Stimulated activated CD4-positive, alpha-beta T cell treated with anti-CD3 and anti-CD28 coated beads, Interleukin-1b, Interleukin-23, amount 100 ng/mL, for 1 hour (primary cell): ENCODE data around the gene RAPGEF4.
A peak's percentile ranks its signal among the peaks of the same experiment; 100 is the strongest.

Experiments used
- DNase-seq, 2 donors: peaks; one replicate each; pipeline ENCODE4 v3.0.0-alpha.2; 2020; ENCODE audit warnings: low read depth in 2 of 2

Gene RAPGEF4

DNA sequence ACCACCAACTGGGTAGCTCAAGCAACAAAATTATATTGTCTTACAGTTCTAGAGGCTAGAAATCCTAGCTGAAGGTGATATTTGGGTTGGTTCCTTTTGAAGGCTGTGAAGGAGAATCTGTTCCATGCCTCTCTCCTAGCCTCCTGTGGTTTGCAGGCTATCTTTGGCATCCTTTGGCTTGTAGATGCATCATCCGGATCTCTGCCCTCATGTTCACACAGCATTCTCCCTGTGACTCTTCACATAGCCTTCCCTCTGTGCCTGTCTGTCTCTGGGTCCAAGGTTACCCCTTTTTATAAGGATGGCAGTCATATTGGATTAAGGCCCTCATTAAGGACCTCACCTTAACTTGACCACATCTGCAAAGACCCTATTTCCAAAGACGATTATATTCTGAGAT, 261.4 kb downstream of the RAPGEF4 start:
- no peak for DNase-seq

DNA sequence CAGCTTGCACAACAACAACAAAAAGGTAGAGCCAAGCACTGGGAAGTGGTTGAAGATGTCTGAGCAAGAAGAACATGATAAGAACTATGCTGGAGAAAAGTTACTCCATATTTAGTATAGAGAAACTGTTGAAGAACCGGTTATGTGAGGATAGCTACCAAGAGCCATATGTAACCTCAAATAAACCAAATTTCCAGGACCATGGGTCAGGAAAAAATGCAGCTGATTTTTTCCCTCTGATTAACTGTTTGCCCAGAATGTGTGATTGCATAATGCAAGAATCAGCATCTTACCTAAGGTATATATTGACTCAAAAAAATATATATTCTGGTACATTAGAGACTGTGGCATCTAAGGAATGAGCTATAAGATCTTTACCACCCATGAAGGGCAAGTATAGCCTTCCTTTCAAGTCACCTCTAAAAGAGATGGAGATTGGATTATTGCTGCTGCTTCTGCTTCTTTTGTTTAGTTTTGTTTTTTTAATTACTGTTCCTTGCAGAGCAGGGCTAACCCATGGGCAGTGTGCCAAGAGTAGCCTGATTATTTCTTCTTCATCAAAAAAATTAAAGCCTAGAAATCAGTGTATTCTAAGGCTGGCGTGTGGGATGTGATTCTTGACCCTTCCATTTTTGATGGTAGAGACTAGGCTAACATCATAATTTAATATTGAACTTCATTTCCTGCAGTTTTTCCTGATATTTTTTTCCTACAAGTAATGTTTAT, 263.1 kb downstream of the RAPGEF4 start:
- DNase-seq = no peak

DNA sequence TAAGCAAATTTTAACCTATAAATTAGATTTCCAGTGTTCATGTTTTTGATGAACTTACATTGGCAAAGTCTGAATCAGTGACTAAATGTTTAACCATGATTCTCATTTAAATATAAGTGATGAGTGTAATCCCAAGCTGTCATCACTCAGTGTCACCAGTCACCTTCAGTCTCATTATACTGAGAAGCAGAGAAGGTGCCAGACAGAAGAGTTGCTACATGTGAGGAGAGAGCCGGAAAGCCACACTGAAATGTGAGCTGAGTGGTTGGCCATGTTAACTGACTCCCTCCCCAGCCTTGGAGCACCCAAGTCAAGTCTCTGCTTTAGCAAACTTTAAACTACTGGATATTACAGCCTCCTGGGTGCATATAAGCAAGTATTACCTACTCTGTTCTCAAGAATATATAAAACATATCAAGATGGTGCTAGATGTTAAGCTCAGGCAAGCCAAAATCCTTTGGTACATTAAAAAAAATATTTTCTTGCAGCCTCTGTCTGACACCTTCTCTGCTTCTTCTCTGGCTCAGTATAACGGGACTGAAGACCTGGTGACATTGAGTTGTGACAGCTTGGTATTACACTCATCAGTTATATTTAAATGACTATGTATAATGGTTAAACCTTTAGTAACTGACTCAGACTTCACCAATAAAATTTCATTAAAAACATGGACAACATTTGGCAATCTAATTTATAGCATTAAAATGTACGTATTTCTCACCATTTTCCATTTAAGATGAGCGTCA, 264.2 kb downstream of the RAPGEF4 start:
- DNase-seq = no peak

DNA sequence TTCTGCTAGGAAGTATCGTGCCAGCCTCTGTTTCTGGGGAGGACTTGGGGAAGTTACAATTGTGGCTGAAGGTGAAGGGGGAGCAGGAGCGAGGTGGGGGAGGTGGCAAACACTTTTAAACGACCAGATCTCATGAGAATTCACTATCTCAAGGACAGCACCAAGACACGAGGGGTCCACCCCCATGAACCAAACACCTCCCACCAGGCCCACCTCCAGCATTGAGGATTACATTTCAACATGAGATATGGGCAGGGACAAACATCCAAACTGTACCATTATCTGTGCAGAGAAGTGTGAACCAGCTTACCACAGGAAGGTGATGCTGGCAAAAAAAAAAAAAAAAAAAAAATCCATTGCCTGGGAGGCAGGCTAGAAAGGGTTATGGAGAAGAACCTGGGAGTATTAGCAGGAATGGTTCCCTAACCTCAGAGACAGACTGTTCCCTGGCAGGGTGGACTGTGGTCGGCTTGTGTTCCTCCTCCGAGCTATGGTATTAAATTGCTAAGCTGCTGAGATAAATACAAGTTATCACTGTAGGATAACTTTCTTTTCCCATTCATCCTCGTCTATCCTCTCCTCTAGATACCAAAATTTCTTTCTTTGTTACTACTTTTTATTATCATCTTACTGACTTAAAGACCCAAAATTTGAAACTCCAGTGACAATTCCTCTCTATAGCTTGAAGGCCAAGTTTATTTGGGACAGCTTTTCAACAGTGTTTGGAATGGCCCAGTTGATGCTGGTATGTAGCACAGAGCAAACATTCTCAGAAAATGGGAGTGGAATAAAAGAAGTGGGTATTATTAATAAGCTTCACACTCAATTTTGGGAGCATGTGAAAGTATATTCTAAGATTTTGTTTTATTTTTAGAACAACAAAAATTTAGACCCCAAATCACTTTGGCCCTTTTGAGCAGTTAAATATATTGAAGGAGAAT, 266.3 kb downstream of the RAPGEF4 start:
- DNase-seq = no peak

DNA sequence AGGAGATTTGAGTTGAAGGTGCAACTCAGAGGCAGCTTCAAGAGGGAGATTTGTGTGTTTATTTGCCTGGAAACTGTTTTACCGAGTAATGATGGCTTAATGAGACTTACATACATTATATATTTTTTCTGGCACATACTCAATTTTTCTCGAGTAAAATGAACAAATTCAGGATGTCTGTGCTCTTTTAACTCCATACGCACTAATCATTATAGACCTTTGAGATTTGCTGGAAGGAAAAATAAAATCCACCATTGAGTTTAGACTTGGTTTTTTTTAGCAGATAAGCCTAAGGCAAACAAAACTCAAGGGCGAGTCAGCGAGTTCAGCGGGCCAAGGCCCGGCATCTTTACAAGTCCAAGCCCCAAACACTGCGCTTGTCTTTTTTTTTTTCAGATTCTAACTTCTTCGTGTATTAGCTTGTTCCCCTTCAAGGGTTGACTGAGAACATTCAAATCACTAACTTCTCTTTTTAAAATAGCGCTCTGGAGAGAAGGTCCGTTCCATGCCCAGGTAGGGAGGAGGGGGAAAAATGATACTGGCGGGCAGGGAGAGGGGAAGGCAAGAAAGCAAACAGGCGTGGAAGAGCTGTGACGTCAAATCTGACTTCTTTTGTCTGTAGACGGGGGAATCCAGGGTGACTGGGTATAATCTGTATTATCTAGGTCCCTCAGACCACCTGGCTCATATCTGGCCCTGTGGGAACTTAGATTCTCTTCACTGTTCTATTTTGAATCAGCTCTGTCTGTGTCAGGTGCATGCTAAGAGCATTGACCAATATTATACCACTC, 267.3 kb downstream of the RAPGEF4 start:
- DNase-seq = no peak

DNA sequence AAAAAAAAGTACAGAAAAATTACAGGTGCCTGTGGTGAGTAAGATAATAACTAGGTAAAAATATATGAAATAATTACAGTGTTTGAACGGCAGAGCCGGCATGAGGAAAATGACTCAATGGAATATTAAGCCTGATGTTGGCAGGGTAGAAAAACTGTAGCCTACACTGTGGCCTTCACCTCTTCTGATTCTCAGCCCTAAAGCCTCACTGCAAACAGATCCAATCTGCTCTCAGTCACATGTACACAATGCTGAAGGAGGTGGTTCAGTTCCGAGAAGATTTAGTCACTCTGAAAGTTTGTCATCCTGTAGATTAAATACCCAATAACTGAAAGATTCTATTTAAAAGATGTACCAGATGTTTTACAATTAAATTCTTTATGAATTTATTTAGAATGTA, 273.1 kb downstream of the RAPGEF4 start:
- no peak for DNase-seq

DNA sequence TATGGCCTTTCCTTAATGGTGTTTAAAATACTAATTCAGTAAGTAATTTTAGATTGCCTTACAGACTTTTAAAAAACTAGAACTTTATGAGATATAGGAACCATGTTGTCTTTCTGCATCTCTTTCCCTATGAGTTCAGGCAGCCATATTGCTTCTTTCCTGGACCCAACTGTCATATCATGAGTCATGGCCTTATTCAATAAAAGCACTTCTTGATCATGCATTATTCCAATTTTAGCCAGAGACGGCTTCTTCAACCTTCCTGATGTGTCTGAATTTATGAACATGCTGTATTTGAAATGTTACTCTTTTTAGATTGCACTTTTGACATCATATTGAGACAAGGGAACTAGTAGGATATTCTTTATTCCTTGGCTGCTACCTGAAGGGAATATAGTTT, 274.6 kb downstream of the RAPGEF4 start:
- no peak for DNase-seq

DNA sequence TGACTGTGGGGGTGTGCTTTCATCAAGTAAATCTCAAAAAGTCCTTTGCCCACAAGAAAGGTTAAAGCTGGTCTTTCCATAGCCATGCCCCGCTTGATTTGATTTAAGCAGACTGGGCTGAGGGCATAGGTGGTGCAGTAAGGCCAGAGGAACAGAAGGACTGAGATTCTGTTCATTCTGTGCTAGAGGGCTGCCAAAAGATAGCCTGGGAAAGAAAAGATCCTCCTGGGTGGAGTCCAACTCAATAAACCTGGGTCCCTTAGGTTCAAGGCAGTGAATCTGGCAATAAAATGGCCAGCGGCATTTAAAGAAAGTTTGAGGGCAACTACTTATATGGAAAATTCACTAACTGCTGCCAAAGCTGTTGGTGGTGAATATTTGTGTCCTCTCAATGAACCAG, 280.8 kb downstream of the RAPGEF4 start:
- DNase-seq = no peak

DNA sequence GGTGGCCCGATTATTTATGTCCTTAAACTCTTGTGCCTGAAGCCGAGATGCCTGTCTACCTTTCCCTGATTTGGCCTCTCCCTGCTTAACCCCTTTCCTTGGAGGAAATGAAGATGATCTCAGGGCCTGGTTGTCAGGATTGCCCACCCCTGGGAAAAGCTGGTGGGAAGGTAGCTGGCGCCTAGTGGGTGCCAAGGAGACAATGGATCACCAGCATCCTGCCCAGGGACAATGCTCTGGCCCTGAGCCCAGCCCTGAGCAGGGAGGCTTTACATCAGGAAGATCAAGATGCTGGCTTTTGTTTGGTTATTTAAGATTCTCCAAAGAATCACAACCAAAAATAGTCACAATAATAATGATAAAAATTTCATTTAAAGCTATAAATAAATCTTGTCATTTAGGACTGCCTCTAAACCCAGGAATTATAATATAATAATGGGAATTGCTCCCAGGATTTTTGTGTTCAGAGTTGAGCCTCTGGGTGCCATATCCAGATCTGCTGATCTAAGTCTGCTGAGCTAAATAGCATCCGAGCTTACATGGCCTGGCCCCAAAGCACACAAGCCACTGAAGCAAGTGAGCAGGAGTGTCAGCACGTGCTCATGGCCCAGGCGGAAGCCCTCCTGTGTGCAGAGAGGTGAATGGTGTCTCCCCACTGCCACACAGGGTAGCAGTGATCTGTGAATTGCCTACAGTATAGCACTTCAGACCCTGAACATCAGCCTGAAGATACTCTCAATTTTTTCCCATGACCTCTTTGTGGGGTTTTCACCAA, 282.2 kb downstream of the RAPGEF4 start:
- DNase-seq = no peak

DNA sequence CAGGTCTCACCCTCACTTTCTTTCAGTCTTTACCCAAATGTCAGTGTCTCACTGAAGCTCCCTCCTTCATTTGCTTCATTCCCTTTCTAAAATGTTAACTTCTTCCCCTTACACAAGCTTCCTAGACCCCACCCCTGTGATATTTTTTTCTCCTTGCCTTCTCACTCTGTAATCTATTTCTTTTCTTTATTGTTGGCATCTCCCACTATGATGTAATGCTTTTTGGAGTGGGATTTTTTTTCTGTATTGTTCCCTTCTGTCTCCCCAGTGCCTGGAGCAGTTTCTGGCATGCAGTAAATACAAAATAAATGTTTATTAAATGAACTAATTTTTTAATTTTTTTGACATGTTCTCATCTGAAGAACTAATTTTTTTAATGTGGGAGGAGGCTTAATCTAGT, 284.1 kb downstream of the RAPGEF4 start:
- no peak for DNase-seq

DNA sequence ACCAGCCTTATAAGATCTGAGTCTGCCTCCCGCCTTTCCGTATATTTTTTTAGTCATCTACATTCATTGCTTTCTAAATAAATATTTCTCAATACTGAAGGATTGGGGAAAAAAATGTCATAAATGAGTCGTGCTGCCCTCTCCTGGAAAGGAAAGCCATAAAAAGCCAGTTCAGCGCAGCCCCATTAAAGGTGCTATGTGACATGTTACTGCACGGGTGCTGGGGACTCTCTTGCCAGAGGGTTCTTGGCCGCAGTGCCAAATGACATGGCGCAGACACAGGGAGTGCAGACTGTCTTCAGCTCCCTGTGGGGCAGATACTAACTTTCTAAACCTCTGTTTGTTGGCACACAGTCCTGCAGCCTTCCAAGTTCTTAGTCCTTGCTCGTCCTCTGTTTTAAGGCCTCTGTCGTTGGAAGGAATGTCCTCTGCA, 286.3 kb downstream of the RAPGEF4 start:
- DNase-seq = no peak

DNA sequence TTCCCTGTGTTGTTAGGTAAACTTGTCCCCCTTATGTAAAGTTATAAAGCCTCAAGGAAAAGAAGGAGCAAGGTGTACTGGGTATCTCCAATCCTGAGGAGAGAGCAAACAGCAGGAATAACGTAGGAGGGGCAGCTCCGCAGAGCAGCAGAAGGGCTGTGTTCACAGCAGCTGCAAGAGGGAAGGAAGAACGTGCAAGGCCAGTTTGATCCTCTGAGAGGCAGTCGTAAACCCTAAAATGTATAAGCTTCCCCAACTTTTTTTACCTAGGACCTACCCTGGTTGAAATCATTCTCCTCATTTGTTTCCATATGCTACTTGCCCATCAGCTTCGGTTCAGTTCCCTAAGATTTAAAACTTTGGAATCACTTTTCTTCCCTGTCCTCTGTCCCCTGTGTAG, 288.1 kb downstream of the RAPGEF4 start:
- no peak for DNase-seq

DNA sequence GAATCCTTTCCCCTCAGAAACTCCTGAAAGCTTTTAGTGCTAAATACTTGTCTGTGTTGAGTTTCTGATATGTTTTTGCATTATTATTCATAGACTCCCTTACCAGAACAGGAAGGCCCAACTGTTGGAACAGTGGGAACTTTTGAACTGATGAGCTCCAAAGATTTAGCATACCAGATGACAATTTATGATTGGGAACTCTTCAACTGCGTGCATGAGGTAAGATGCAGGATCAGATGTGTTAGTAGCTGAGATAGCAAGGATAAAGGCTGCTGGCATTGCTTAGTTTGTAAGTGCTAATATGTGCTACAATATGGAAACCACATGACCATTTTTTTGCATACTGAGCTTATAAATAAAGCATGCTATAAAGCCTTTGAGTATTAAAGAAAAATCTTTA, 290.8 kb downstream of the RAPGEF4 start:
- DNase-seq = no peak

DNA sequence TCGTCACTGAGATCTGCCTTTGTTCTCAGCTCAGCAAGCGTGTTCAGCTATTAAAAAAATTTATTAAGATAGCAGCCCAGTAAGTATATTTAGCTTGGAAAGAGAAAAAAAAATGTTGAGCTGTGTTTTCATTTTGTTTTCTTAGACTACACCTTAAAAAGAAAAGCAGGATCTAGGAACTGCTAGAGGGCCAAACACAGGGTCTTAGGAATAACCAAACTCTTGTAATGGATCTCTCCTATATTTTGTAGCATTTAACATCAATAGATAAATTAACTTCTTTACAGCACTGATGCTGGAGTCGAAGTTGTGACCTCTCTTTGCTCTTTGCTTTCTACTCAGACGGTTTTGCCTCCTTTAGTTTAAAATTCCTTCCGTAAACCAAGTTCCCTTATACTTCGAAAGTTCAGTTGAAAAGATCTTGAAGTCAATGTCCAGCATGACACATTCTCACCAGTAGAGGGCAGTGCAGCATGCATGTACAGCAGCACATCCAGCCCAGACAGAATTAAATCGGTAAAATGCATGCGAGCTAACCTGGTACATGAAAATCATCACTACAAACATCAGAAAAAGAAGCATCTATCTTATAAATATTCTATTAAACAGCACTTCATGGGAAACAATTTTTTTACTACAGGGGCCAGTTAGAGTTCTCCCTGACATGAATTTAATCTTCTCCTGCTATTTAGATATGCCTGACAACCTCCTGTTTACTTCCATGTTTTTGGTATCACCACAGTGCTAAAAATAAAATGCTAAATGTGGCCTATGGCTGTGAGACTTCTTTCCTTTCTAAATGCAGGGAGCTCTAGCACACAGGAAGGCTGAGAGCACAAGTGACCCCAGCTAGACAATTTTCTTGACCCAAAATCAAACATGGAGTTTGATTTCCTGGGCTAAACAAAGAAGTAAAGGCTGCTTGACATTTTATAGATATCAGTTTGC, 291.8 kb downstream of the RAPGEF4 start:
- peak; percentile 49 to 52 for DNase-seq

DNA sequence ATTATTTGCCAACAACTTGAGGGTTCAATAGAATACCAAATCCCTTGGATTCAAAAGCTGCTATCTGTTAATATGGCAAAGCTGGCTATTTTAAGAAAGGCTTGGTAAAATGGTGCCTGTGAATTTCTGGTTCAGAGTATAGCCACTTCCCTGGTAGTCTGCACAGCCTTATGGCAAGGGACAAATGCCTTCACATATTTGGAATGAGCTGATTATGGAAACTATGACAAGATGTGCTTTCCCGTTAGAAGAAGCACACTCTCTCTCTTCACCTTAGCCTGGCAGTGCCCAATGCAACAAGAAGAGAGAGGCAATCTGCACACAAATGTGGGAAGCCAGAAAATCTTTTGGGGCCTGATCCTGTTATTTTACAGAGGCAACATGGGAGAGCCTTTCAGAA, 292.5 kb downstream of the RAPGEF4 start:
- DNase-seq = no peak

DNA sequence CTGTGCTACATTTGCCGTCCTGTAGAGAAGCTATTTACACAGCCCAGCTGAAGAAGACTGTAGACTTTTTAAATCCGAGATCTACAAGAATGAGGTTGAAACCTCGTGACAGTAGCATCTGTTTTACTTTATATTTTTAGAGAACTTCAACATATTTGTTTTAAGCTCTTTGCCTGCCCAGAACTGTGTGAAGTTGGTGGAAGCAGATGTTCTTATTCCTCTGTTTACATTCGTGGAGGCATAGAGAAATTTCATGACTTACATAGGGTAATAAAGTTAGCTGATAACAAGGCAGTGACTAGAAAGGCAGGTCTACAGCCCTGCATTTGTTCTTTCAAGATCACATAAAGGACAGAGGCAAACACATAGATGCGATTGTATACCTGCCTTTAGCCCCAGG, 293.0 kb downstream of the RAPGEF4 start:
- no peak for DNase-seq

DNA sequence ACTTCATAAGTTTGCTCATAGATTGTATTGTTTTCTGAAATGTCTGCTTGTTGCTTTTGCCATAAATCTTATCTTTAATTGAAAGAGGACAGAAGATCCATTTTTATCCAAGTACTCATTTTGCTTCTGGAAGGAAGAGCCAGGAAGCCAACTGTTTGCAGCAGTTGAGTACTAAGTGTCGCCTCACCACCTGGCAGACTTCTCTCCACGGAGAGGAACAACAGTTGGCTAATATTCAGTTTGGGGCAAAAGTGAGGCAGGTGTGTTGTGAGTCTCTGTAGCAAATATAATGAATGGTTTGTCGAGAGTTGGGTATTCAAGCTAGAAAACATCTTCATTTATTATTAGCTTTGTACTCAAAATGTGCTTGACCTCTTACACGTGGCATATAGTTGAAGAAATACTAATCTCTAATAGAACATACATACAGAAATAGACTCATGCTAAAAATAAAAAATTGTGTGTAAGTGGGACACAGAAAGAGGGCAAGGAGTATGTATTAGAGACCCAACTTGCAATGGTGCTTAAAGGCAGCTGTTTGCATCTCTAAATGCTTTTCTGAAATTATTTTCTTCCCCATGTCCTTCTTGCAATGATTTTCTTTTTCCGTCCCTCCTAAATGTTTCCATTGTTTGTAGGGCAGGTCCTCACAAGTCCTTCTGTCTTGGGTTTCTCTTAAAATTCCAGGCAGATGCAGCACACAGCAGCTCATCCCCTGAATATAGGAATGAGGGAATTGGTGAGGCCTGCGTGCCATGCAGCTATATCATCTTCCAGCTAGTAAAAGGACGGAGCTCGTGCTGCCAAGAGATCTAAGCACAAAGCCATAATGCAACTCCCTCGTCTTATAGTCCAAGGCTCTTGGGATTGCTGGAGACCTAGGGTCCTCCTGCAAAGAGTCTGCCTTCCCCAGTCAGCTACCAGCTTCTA, 295.2 kb downstream of the RAPGEF4 start:
- no peak for DNase-seq

DNA sequence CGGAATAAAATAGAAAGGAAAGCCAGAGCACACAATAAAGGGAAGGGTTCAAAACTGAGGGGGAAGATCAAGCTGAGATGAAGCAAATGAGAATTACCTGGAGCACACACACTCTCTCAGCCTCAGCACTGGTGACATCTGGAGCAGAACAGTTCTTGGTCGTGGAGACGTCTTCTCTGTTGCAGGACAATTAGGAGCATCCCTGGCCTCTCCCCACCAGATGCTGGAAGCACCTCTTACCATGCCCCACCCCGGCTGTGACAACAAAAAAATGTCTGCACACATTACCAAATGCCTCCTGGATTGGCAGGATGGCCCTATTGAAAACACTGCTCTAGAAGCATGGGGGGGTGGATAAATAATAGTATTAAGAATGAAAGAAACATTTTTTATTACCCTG, 296.4 kb downstream of the RAPGEF4 start:
- no peak for DNase-seq

DNA sequence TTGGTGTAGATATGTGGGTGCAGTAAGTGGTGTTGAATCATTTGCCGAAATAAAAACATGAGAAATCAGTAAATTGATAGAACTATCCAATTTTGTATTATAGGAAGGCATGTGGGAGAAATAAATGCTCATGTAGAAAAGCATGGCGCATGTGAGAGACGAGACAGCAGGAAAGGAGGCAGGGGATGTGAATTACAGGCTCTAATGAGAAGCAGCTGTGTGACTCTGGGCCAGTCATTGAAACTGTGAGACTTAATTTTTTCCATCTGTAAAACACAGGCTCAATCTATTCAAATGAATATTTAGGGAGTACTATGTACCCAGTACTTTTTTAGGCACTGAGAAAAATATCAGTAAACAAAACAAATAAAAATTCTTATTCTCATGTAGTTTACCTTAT, 297.4 kb downstream of the RAPGEF4 start:
- no peak for DNase-seq
